Mesenchymal stem cell (in vitro differentiated cells and primary cell): ENCODE measurements around the gene CDH23.

ENCODE experiments used
- DNase-seq: peaks from one replicate; pipeline ENCODE4 v3.0.0-alpha.2; 2013
- H2AFZ ChIP-seq: one replicate; pipeline ENCODE4 v1.6.1; 2013; ENCODE audit warnings: low read depth, mild to moderate bottlenecking, control low read depth, inconsistent platforms, low read length, moderate library complexity
- H2AK5ac ChIP-seq: 2 replicates; pipeline ENCODE4 v1.6.1; 2013; ENCODE audit warnings: low read length, moderate library complexity, mild to moderate bottlenecking, inconsistent platforms; ENCODE audit not compliant: severe bottlenecking
- H2BK120ac ChIP-seq: one replicate; pipeline ENCODE4 v1.6.1; 2013; ENCODE audit warnings: low read depth, mild to moderate bottlenecking, inconsistent platforms, low read length, moderate library complexity
- H2BK12ac ChIP-seq, 2 experiments: one replicate each; pipeline ENCODE4 v1.6.1; 2013; ENCODE audit warnings: inconsistent platforms in 2 of 2, low read length in 2 of 2, mild to moderate bottlenecking in 2 of 2, moderate library complexity in 2 of 2, control low read depth in 1 of 2
- H2BK15ac ChIP-seq: one replicate; pipeline ENCODE4 v1.6.1; 2013; ENCODE audit warnings: mild to moderate bottlenecking, low read depth, inconsistent platforms; ENCODE audit not compliant: poor library complexity, severe bottlenecking
- H2BK5ac ChIP-seq: 2 replicates; pipeline ENCODE4 v1.6.1; 2013; ENCODE audit warnings: low read depth, mild to moderate bottlenecking, low read length, control low read depth, inconsistent platforms; ENCODE audit not compliant: poor library complexity, severe bottlenecking
- H3K14ac ChIP-seq, 2 experiments: one replicate each; pipeline ENCODE4 v1.6.1; 2013; ENCODE audit warnings: inconsistent platforms in 2 of 2, low read length in 2 of 2, control low read depth in 1 of 2, mild to moderate bottlenecking in 1 of 2, moderate library complexity in 1 of 2
- H3K18ac ChIP-seq, 2 experiments: one replicate each; pipeline ENCODE4 v1.6.1; 2013; ENCODE audit warnings: inconsistent platforms in 2 of 2, low read length in 2 of 2, control low read depth in 1 of 2, low read depth in 1 of 2, mild to moderate bottlenecking in 1 of 2
- H3K23ac ChIP-seq, 2 experiments: one replicate each; pipeline ENCODE4 v1.6.1; 2013; ENCODE audit warnings: inconsistent platforms in 2 of 2, low read length in 2 of 2, mild to moderate bottlenecking in 2 of 2, moderate library complexity in 2 of 2, control low read depth in 1 of 2
- H3K27ac ChIP-seq: 2 replicates; pipeline ENCODE4 v1.5.1; 2013; ENCODE audit warnings: mild to moderate bottlenecking, moderate library complexity, low read length, control low read depth, inconsistent platforms; ENCODE audit not compliant: poor library complexity, severe bottlenecking
- H3K27me3 ChIP-seq, 2 experiments: 2 replicates each; pipeline versions ENCODE4 v1.6.1 to v1.7.0; 2013; ENCODE audit warnings: low read length in 2 of 2, mild to moderate bottlenecking in 2 of 2, moderate library complexity in 2 of 2, control low read depth in 1 of 2, inconsistent platforms in 1 of 2; ENCODE audit not compliant: control insufficient read depth in 1 of 2, insufficient read depth in 1 of 2
- H3K36me3 ChIP-seq, 2 experiments: 2 replicates each; pipeline versions ENCODE4 v1.6.1 to v1.7.0; 2013; ENCODE audit warnings: low read length in 2 of 2, control low read depth in 1 of 2, inconsistent platforms in 1 of 2, low read depth in 1 of 2, mild to moderate bottlenecking in 1 of 2; ENCODE audit not compliant: insufficient read depth in 2 of 2, control insufficient read depth in 1 of 2
- H3K4ac ChIP-seq, 2 experiments: one replicate each; pipeline ENCODE4 v1.6.1; 2013; ENCODE audit warnings: inconsistent platforms in 2 of 2, low read length in 2 of 2, mild to moderate bottlenecking in 2 of 2, moderate library complexity in 2 of 2, control low read depth in 1 of 2, low read depth in 1 of 2
- H3K4me1 ChIP-seq: 2 replicates; pipeline ENCODE4 v1.6.1; 2013; ENCODE audit warnings: low read depth, low read length, control low read depth; ENCODE audit not compliant: control insufficient read depth, insufficient read depth
- H3K4me2 ChIP-seq: 2 replicates; pipeline ENCODE4 v1.6.1; 2013; ENCODE audit warnings: low read length, mild to moderate bottlenecking, inconsistent platforms; ENCODE audit not compliant: poor library complexity, severe bottlenecking
- H3K4me3 ChIP-seq, 2 experiments: 2 replicates each; pipeline versions ENCODE4 v1.5.1 to v1.7.0; 2013; ENCODE audit warnings: low read length in 2 of 2, mild to moderate bottlenecking in 2 of 2, control low read depth in 1 of 2, low read depth in 1 of 2; ENCODE audit not compliant: insufficient read depth in 1 of 2
- H3K79me1 ChIP-seq: replicated peaks from 2 replicates; pipeline ENCODE4 v1.6.1; 2013; ENCODE audit warnings: mild to moderate bottlenecking, control low read depth, low read length, inconsistent platforms; ENCODE audit not compliant: poor library complexity, severe bottlenecking
- H3K9ac ChIP-seq: 2 replicates; pipeline ENCODE4 v1.7.0; 2013; ENCODE audit warnings: mild to moderate bottlenecking, low read length, moderate library complexity
- H3K9me3 ChIP-seq: 2 replicates; pipeline ENCODE4 v1.7.0; 2013; ENCODE audit warnings: mild to moderate bottlenecking, low read length; ENCODE audit not compliant: control insufficient read depth
- H4K8ac ChIP-seq: one replicate; pipeline ENCODE4 v1.6.1; 2013; ENCODE audit warnings: inconsistent platforms, mild to moderate bottlenecking, low read length, moderate library complexity
- H4K91ac ChIP-seq: one replicate; pipeline ENCODE4 v1.6.1; 2013; ENCODE audit warnings: mild to moderate bottlenecking, low read length, inconsistent platforms
- WGBS: methylation state at CpG from one replicate; pipeline ENCODE4 v1.1.7; 2013; ENCODE audit warnings: mixed read lengths; 5-methylcytosine and 5-hydroxymethylcytosine counted together

The CDH23 gene

GRCh38 chr10:71651928-71652327 is 255.2 kb downstream of the CDH23 start:
- Histone ChIP-seq H3K23ac (no peak overlapping the region), H3K27me3 (peaks cover 34 to 86% of the 10 kb centered on the region in 2 experiments)

GRCh38 chr10:71653044-71653443 is 256.3 kb downstream of the CDH23 start:
- no peak overlapping the region for H2BK5ac ChIP-seq

More at GRCh38 chr10:71651928-71652327, 255.2 kb downstream of the CDH23 start:
- Histone ChIP-seq H2BK120ac (no peak overlapping the region), H3K4ac (no peak overlapping the region), H3K18ac (no peak overlapping the region), H3K9ac (no peak overlapping the region), H2AK5ac (no peak overlapping the region), H2BK5ac (no peak overlapping the region), H4K8ac (no peak overlapping the region), H4K91ac (no peak overlapping the region), H2AFZ (no peak overlapping the region), H3K4me3 (no peak overlapping the region), H3K4me2 (no peak overlapping the region), H3K9me3 (no peaks in the 10 kb centered on the region), H3K4me1 (peaks cover 4% of the 10 kb centered on the region), H3K79me1 (no peaks in the 10 kb centered on the region), H2BK12ac (no peak overlapping the region), H3K36me3 (no peaks in the 10 kb centered on the region), H3K27ac (no peak overlapping the region), H3K14ac (no peak overlapping the region), H2BK15ac (no peak overlapping the region)
- DNase-seq, result no peak
- 74% methylated on average over 4 of the region's 4 CpGs for WGBS

GRCh38 chr10:71656220-71656619 is 259.5 kb downstream of the CDH23 start:
- Histone ChIP-seq H2AFZ (no peak overlapping the region), H2AK5ac (no peak overlapping the region), H3K27ac (no peak overlapping the region), H3K79me1 (no peaks in the 10 kb centered on the region), H3K9me3 (no peaks in the 10 kb centered on the region), H3K18ac (no peak overlapping the region), H4K8ac (no peak overlapping the region), H3K4me1 (no peaks in the 10 kb centered on the region), H2BK12ac (no peak overlapping the region), H3K23ac (no peak overlapping the region), H3K27me3 (peaks cover 54 to 76% of the 10 kb centered on the region in 2 experiments), H2BK15ac (no peak overlapping the region), H3K14ac (no peak overlapping the region), H3K4me2 (no peak overlapping the region), H3K4ac (no peak overlapping the region), H2BK5ac (no peak overlapping the region), H2BK120ac (no peak overlapping the region), H3K36me3 (no peaks in the 10 kb centered on the region), H3K9ac (no peak overlapping the region), H3K4me3 (no peak overlapping the region), H4K91ac (no peak overlapping the region)
- WGBS, result 77% methylated on average over 7 of the region's 7 CpGs
- no peak for DNase-seq

More at GRCh38 chr10:71653044-71653443, 256.3 kb downstream of the CDH23 start:
- Histone ChIP-seq H3K27ac (no peak overlapping the region), H2AK5ac (no peak overlapping the region), H3K9ac (no peak overlapping the region), H3K18ac (no peak overlapping the region), H3K36me3 (no peaks in the 10 kb centered on the region), H3K27me3 (peaks cover 34 to 86% of the 10 kb centered on the region in 2 experiments), H4K8ac (no peak overlapping the region), H3K4me2 (no peak overlapping the region), H3K14ac (no peak overlapping the region), H2BK120ac (no peak overlapping the region), H3K79me1 (no peaks in the 10 kb centered on the region), H3K4me3 (no peak overlapping the region), H3K9me3 (no peaks in the 10 kb centered on the region), H2BK15ac (no peak overlapping the region), H2BK12ac (no peak overlapping the region), H3K4ac (no peak overlapping the region), H3K23ac (no peak overlapping the region), H4K91ac (no peak overlapping the region), H2AFZ (no peak overlapping the region), H3K4me1 (peaks cover 3% of the 10 kb centered on the region)
- DNase-seq, result no peak
- WGBS, result 60% methylated on average over 1 of the region's 1 CpG

- Histone ChIP-seq H3K4me2 (no peak overlapping the region), H3K4me1 (no peaks in the 10 kb centered on the region), H3K36me3 (no peaks in the 10 kb centered on the region), H3K4me3 (no peak overlapping the region), H3K9ac (no peak overlapping the region), H3K14ac (no peak overlapping the region), H2BK120ac (no peak overlapping the region), H2BK12ac (no peak overlapping the region), H3K23ac (no peak overlapping the region), H3K27me3 (peaks cover 61 to 73% of the 10 kb centered on the region in 2 experiments), H4K8ac (no peak overlapping the region), H2AK5ac (no peak overlapping the region), H2BK15ac (no peak overlapping the region), H3K4ac (no peak overlapping the region), H3K18ac (no peak overlapping the region), H2AFZ (no peak overlapping the region), H3K9me3 (no peaks in the 10 kb centered on the region), H4K91ac (no peak overlapping the region), H2BK5ac (no peak overlapping the region), H3K27ac (no peak overlapping the region), H3K79me1 (no peaks in the 10 kb centered on the region)
- 33% methylated on average over 13 of the region's 16 CpGs for WGBS
- no peak for DNase-seq
Measured at GRCh38 chr10:71657604-71658466, 261.1 kb downstream of the CDH23 start.
